OCI-LY7 (cell line): Measurements from ENCODE around the gene KRTAP10-8.

Source experiments
- CTCF ChIP-seq: fragments of 200-600 bp; sonication (generic); conservative IDR thresholded peaks from 2 replicates; pipeline ENCODE4 v1.5.1; 2014; ENCODE audit warnings: mild to moderate bottlenecking, antibody characterized with exemption, low read length, moderate library complexity, mixed read lengths
- EZH2phosphoT487 ChIP-seq: fragments of 200-600 bp; sonication (generic); IDR thresholded peaks from 2 replicates; pipeline ENCODE4 v1.6.1; 2018; ENCODE audit warnings: low read depth, borderline replicate concordance, mild to moderate bottlenecking, mixed run types, antibody characterized with exemption, low read length, moderate library complexity, mixed read lengths

GRCh38 chr21:44615466-44615865, 3.6 kb downstream of the KRTAP10-8 start:
- no peak for TF ChIP-seq CTCF
- no peak for TF ChIP-seq EZH2phosphoT487
